Astrocyte (in vitro differentiated cells and primary cell): ENCODE results near the gene SCAANT1. TPM values are rescaled to one million over a fixed set of nuclear protein-coding genes. Genes with fewer than 3 reads are reported as not detected.

ENCODE experiments used
- DNase-seq: peaks from one replicate; pipeline ENCODE4 v3.0.0-alpha.2; 2010; ENCODE audit warnings: low read depth
- FAIRE-seq: peaks from 2 replicates; lab custom pipeline; 2011; peaks lifted over from hg19 to GRCh38; lab: Jason Lieb, UNC
- H2AFZ ChIP-seq: 2 replicates; pipeline ENCODE4 v1.6.0; 2012; ENCODE audit warnings: low read depth, low read length, inconsistent platforms
- H3K27ac ChIP-seq: 2 replicates; pipeline ENCODE4 v1.5.1; 2011; ENCODE audit warnings: low read depth, low read length, inconsistent platforms
- H3K27me3 ChIP-seq: 2 replicates; pipeline ENCODE4 v1.6.0; 2011; ENCODE audit warnings: low read length, inconsistent platforms; ENCODE audit not compliant: insufficient read depth
- H3K36me3 ChIP-seq: 2 replicates; pipeline ENCODE4 v1.5.1; 2011; ENCODE audit warnings: low read length, inconsistent platforms; ENCODE audit not compliant: insufficient read depth
- H3K4me1 ChIP-seq: 2 replicates; pipeline ENCODE4 v1.5.1; 2011; ENCODE audit warnings: low read length, inconsistent platforms; ENCODE audit not compliant: insufficient read depth
- H3K4me2 ChIP-seq: 2 replicates; pipeline ENCODE4 v1.6.0; 2012; ENCODE audit warnings: low read length, inconsistent platforms
- H3K4me3 ChIP-seq: 2 replicates; pipeline ENCODE4 v1.5.1; 2011; ENCODE audit warnings: low read depth, mild to moderate bottlenecking, low read length, inconsistent platforms; ENCODE audit not compliant: insufficient read depth
- H3K79me2 ChIP-seq: 2 replicates; pipeline ENCODE4 v1.6.0; 2012; ENCODE audit warnings: mild to moderate bottlenecking, low read length, inconsistent platforms; ENCODE audit not compliant: insufficient read depth
- H3K9ac ChIP-seq: 2 replicates; pipeline ENCODE4 v1.6.0; 2012; ENCODE audit warnings: mild to moderate bottlenecking, low read length, inconsistent platforms
- H3K9me3 ChIP-seq: 2 replicates; pipeline ENCODE4 v1.5.1; 2012; ENCODE audit warnings: low read depth, mild to moderate bottlenecking, low read length, inconsistent platforms; ENCODE audit not compliant: insufficient read depth
- H4K20me1 ChIP-seq: 2 replicates; pipeline ENCODE4 v1.6.0; 2012; ENCODE audit warnings: low read length, inconsistent platforms; ENCODE audit not compliant: insufficient read depth
- H3K27ac Mint-ChIP-seq: one replicate; pipeline ENCODE4 v1.8.0; 2021; ENCODE audit warnings: mild to moderate bottlenecking, mixed read lengths; ENCODE audit not compliant: unreplicated experiment
- H3K27me3 Mint-ChIP-seq: one replicate; pipeline ENCODE4 v1.8.0; 2021; ENCODE audit warnings: low read depth, mixed read lengths; ENCODE audit not compliant: unreplicated experiment
- H3K36me3 Mint-ChIP-seq: one replicate; pipeline ENCODE4 v1.8.0; 2021; ENCODE audit warnings: low read depth, mixed read lengths; ENCODE audit not compliant: unreplicated experiment
- H3K4me1 Mint-ChIP-seq: one replicate; pipeline ENCODE4 v1.8.0; 2021; ENCODE audit warnings: low read depth, mixed read lengths; ENCODE audit not compliant: unreplicated experiment
- H3K4me3 Mint-ChIP-seq: one replicate; pipeline ENCODE4 v1.8.0; 2021; ENCODE audit warnings: mild to moderate bottlenecking, moderate library complexity, mixed read lengths; ENCODE audit not compliant: unreplicated experiment
- H3K9me3 Mint-ChIP-seq: one replicate; pipeline ENCODE4 v1.8.0; 2021; ENCODE audit warnings: mild to moderate bottlenecking, mixed read lengths; ENCODE audit not compliant: unreplicated experiment
- EZH2 ChIP-seq: IDR thresholded peaks from 2 replicates; pipeline ENCODE4 v1.6.1; 2012; ENCODE audit warnings: mild to moderate bottlenecking, low read length, inconsistent platforms; ENCODE audit not compliant: insufficient read depth
- total RNA-seq: library from RNA; stranded (reverse); gene quantifications from 2 replicates; pipeline ENCODE4 v1.2.1, GENCODE V29; 2021
- TF ChIP-seq, protein P1 (sequence below): IDR thresholded peaks from 2 replicates; pipeline ENCODE4 v1.5.1; 2011; ENCODE audit warnings: low read depth, mild to moderate bottlenecking, inconsistent platforms, low read length, moderate library complexity; ENCODE audit not compliant: insufficient read depth

SCAANT1 gene
- total RNA-seq, 1 donor from 2014 or later: not detected

DNA sequence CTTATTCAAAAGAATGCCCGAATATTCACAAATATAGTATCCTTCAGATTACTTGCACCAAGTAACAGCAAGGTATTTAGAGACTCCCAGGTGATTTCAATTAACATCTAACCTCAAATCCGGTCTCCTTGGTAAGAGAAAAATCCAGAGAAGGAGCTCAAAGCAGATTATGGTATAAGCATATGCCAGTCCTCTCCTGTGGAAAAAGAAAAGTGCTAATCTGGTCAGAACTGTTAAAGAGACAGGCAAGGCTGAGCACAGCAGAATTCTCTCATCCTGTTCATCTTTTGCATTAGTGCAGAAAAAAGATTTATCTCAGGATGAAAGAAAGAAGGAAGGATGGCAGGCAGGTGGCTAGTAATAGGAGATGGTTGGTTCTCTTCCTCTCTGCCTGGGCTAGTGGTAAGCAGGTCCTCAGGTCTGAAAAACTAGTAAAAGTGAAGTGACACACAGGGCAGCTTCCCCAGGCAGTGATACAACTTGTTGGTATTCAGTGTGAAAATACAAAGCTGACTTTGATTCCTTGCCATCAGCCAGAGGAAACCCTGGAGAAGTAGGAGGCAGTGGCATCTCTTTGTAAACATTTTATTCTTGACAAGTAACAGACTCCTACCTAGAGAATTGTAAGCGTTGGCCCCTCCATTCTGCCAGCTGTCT lies 34.3 kb downstream of the SCAANT1 start:
- Mint-ChIP-seq H3K4me1 (peaks cover 18% of the 10 kb centered on the region), H3K27ac (no peak overlapping the region)
- peak; percentile 40 for DNase-seq

DNA sequence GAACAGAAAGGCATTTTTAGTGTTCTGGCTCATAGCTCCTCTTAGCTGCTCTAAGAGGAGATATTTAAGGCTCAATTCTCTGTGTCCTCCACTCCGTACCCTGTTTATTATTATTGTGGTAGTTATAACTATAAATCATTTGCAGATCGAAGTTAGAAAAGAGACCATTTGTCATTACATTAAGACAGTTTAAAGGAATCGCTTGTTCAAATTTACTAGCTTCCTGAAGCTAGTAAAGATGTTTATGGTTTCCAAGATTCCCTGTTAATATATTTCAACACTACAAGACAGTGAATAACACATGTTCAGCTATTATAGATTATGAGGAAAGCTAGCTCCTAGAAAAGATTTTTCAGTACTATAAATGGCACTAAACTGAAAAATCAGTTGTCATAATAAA lies 35.9 kb downstream of the SCAANT1 start:
- Mint-ChIP-seq H3K27ac (no peak overlapping the region), H3K36me3 (no peaks in the 10 kb centered on the region), H3K9me3 (no peaks in the 10 kb centered on the region), H3K4me3 (no peak overlapping the region), H3K27me3 (no peaks in the 10 kb centered on the region), H3K4me1 (peaks cover 26% of the 10 kb centered on the region)
- TF ChIP-seq EZH2: no peak
- TF ChIP-seq, protein P1, sequence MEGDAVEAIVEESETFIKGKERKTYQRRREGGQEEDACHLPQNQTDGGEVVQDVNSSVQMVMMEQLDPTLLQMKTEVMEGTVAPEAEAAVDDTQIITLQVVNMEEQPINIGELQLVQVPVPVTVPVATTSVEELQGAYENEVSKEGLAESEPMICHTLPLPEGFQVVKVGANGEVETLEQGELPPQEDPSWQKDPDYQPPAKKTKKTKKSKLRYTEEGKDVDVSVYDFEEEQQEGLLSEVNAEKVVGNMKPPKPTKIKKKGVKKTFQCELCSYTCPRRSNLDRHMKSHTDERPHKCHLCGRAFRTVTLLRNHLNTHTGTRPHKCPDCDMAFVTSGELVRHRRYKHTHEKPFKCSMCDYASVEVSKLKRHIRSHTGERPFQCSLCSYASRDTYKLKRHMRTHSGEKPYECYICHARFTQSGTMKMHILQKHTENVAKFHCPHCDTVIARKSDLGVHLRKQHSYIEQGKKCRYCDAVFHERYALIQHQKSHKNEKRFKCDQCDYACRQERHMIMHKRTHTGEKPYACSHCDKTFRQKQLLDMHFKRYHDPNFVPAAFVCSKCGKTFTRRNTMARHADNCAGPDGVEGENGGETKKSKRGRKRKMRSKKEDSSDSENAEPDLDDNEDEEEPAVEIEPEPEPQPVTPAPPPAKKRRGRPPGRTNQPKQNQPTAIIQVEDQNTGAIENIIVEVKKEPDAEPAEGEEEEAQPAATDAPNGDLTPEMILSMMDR: no peak
- H3K4me1 ChIP-seq: peaks cover 20% of the 10 kb centered on the region
- H3K79me2 ChIP-seq: peaks cover 69% of the 10 kb centered on the region
- no peak overlapping the region for H3K4me3 ChIP-seq
- H3K27me3 ChIP-seq: no peaks in the 10 kb centered on the region
- no peak overlapping the region for H3K27ac ChIP-seq
- no peaks in the 10 kb centered on the region for H3K9me3 ChIP-seq
- DNase-seq (no peak), FAIRE-seq (no peak)
- no peak overlapping the region for H3K9ac ChIP-seq
- H4K20me1 ChIP-seq: peaks cover 80% of the 10 kb centered on the region
- no peaks in the 10 kb centered on the region for H3K36me3 ChIP-seq
- H2AFZ ChIP-seq: no peak overlapping the region
- no peak overlapping the region for H3K4me2 ChIP-seq

More for the DNA sequence above, 34.3 kb downstream of the SCAANT1 start:
- H3K27me3 ChIP-seq: no peaks in the 10 kb centered on the region
- H3K9ac ChIP-seq: peak overlapping the region; percentile 8
- Mint-ChIP-seq H3K4me3 (no peak overlapping the region), H3K36me3 (no peaks in the 10 kb centered on the region), H3K9me3 (no peaks in the 10 kb centered on the region), H3K27me3 (no peaks in the 10 kb centered on the region)
- H3K79me2 ChIP-seq: peaks cover 80% of the 10 kb centered on the region
- FAIRE-seq: no peak
- H3K4me3 ChIP-seq: no peak overlapping the region
- H3K36me3 ChIP-seq: no peaks in the 10 kb centered on the region
- H3K9me3 ChIP-seq: no peaks in the 10 kb centered on the region
- no peak overlapping the region for H3K27ac ChIP-seq
- H4K20me1 ChIP-seq: peaks cover 87% of the 10 kb centered on the region
- H3K4me1 ChIP-seq: peaks cover 12% of the 10 kb centered on the region
- TF ChIP-seq, protein P1: no peak
- TF ChIP-seq EZH2: no peak
- H3K4me2 ChIP-seq: peak overlapping the region; percentile 9
- no peak overlapping the region for H2AFZ ChIP-seq

DNA sequence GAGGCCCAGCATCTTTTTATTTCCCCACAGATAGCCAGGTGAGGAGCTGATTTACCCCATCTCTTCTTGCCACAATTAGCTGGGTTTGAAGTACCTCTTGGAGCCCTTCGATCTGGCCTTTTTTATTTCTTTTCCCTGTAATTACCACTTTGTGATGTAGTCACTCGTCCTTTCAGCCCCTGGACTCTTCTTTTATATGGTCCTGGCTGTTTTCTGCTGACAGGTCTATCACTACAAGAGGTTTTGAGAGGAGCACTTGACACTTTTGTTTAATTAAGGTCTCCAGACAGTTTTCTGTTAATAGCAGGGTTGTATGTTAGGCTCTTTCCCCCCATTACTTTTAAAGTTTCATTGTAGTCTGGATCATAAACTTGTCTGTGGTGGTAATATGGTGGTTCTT lies 36.7 kb downstream of the SCAANT1 start:
- no peak for TF ChIP-seq EZH2
- TF ChIP-seq, protein P1: no peak
- Histone ChIP-seq H3K36me3 (no peaks in the 10 kb centered on the region), H3K4me3 (no peak overlapping the region), H3K27me3 (no peaks in the 10 kb centered on the region), H2AFZ (no peak overlapping the region), H3K79me2 (peaks cover 68% of the 10 kb centered on the region), H3K4me2 (no peak overlapping the region), H3K27ac (no peak overlapping the region), H3K4me1 (peaks cover 20% of the 10 kb centered on the region), H3K9ac (no peak overlapping the region), H3K9me3 (no peaks in the 10 kb centered on the region), H4K20me1 (peaks cover 75% of the 10 kb centered on the region)
- Mint-ChIP-seq H3K9me3 (no peaks in the 10 kb centered on the region), H3K36me3 (no peaks in the 10 kb centered on the region), H3K4me3 (no peak overlapping the region), H3K27ac (no peak overlapping the region), H3K4me1 (peaks cover 30% of the 10 kb centered on the region), H3K27me3 (no peaks in the 10 kb centered on the region)
- DNase-seq: no peak
- FAIRE-seq: no peak
